Right lobe of liver (tissue), 6 donors: Measurements from ENCODE around the gene SLC38A8. TPM values are rescaled to one million over a fixed set of nuclear protein-coding genes. Genes with fewer than 3 reads are reported as not detected.
A peak's percentile ranks its signal among the peaks of the same experiment; 100 is the strongest.

Experiments
- ATAC-seq, 4 donors: fragments of 200-7000 bp; cut with Tn5 transposase; one replicate each; pipeline ENCODE4 v1.9.1; 2020; ENCODE audit warnings: mild to moderate bottlenecking in 4 of 4, moderate library complexity in 4 of 4
- DNase-seq, 3 donors: peaks; one replicate each; pipeline ENCODE4 v3.0.0-alpha.2; 2020
- H3K27ac ChIP-seq, 3 donors: fragments of 200-600 bp; one replicate each; pipeline ENCODE4 v1.8.0; 2022
- H3K27me3 ChIP-seq, 2 donors: fragments of 200-600 bp; one replicate each; pipeline ENCODE4 v1.8.0; 2022
- H3K36me3 ChIP-seq, 4 donors: fragments of 200-600 bp; sonication (generic) in 1 of 4; one replicate each; pipeline versions ENCODE4 v1.5.1 to v1.8.0; 2017 to 2022; ENCODE audit warnings: control low read depth in 1 of 4
- H3K4me1 ChIP-seq, 4 donors: fragments of 200-600 bp; sonication (generic) in 1 of 4; one replicate each; pipeline versions ENCODE4 v1.5.1 to v1.8.0; 2017 to 2022; ENCODE audit warnings: control low read depth in 1 of 4
- H3K4me3 ChIP-seq, 3 donors: fragments of 200-600 bp; one replicate each; pipeline ENCODE4 v1.8.0; 2022
- H3K9me3 ChIP-seq, 4 donors: fragments of 200-600 bp; sonication (generic) in 1 of 4; one replicate each; pipeline versions ENCODE4 v1.5.1 to v1.8.0; 2017 to 2022; ENCODE audit warnings: control low read depth in 1 of 4
- CTCF ChIP-seq, 4 donors: fragments of 200-600 bp in 3 of 4; fragments of 450-650 bp in 1 of 4; IDR thresholded peaks; one replicate each; pipeline versions ENCODE4 v1.5.1 to v1.8.0; 2016 to 2022; ENCODE audit warnings: antibody characterized with exemption in 4 of 4, mild to moderate bottlenecking in 2 of 4
- POLR2A ChIP-seq: fragments of 450-650 bp; IDR thresholded peaks from one replicate; pipeline ENCODE4 v1.6.1; 2017; ENCODE audit warnings: antibody characterized with exemption, mild to moderate bottlenecking
- WGBS: methylation state at CpG from one replicate; pipeline ENCODE4 v1.1.6; 2018; ENCODE audit warnings: low coverage, low lambda C conversion rate; ENCODE audit not compliant: insufficient coverage; ENCODE audit errors: missing lambda C conversion rate; 5-methylcytosine and 5-hydroxymethylcytosine counted together
- intact Hi-C, 2 donors: fragments of 100-400 bp; cut with DNase I; formaldehyde crosslinking; loops; one replicate each; pipeline versions ENCODE4 v1.11.2 to v1.14.1; 2022
- total RNA-seq, 6 experiments: library from RNA; depleted of rRNA in 2 of 6; stranded (reverse); fragments of >200 nt in 2 of 6; fragmentation: NEBNext Ultra II Directional in 3 of 6; extraction: Animal tissue kit (Norgen Biotek cat#: 25700) in 3 of 6; gene quantifications; one replicate each; pipeline versions ENCODE4 v1.1.0 to v1.2.4, GENCODE V29; 2016 to 2023
- donor health status: DM: no; HTN: yes; CAD: no.
- donor health status: DM: no; HTN: no; CAD: no.
- donor health status: DM: no; HTN: no; CAD: no.
- donor health status: DM: no; HTN: yes; CAD: no.
- donor health status: DM: no; HTN: yes; CAD: no.

SLC38A8 gene
- total RNA-seq, 6 experiments from 2014 or later = not detected

DNA sequence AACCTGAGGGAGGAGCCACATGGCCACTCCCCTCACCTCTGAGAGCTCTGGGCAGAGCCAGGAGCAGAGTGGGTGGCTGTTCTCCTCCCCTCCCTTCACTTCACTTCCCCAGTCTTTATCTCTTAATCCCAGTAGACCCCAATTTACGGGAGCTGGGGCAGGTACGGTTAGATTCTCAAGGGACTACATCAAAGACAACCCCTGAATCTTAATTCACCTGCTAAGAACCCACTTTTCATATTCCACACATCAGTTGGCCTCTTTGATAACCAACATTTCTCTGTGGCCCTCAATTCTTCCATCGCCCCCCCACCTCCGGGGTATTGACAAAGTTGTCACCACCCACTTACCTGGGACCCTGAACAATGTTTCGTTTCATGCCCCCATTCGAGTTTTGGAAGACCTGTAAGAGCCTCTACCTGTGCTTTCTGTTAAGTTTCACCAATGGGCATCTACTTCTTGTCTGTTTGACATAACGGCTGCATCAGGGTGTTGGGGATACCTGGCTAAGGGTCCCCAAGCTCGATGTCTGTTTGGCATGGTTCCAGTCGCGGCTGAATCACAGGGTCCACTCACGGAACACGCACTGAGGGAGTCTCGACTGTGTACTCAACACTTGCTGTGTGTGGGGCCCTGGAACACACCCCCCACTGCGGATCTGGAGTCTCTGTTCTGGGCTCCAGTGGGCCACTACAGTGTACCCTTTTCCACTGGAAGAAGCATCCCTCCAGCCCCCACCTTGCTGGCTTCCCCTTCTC lies 27.8 kb downstream of the SLC38A8 start:
- no peak for ATAC-seq
- Histone ChIP-seq H3K27me3 (no peaks in the 10 kb centered on the region), H3K4me1 (no peaks in the 10 kb centered on the region), H3K36me3 (no peaks in the 10 kb centered on the region), H3K27ac (no peak overlapping the region), H3K4me3 (no peak overlapping the region), H3K9me3 (no peaks in the 10 kb centered on the region)
- intact Hi-C loops = no loop called here
- no peak for DNase-seq
- 53% methylated on average over 7 of the region's 14 CpGs for WGBS
- no peak for TF ChIP-seq POLR2A
- no peak for TF ChIP-seq CTCF (IDR thresholded peaks at IDR 0.05)

DNA sequence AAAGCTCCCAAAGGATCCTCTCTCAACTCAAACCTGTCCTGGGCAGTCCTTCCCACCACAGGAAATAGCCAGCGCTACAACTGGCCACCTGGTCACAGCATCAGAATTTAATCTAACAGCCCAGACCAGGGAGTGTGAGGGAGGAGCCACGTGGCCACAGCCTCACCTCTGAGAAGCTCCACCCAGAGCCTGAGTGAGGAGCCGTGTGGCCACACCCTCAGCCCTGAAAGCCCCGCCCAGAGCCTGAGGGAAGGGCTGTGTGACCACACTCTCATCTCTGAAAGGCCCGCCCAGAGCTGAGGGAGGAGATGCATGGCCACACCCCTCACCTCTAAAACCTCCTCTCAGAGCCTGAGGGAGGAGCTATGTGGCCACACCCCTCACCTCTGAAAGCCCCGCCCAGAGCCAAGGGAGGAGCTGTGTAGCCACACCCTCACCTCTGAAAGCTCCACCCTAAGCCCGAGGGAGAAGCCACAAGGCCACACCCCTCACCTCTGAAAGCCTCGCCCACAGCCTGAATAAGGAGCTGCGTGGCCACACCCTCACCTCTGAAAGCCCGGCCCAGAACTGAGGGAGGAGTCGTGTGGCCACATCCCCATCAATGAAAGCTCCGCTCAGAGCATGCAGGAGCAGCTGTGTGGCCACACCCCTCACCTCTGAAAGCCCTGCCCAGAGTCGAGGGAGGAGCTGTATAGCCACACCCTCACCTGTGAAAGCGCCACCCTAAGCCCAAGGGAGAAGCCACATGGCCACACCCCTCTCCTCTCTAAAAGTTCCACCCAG lies 28.6 kb downstream of the SLC38A8 start:
- H3K36me3 ChIP-seq = no peaks in the 10 kb centered on the region
- TF ChIP-seq CTCF (IDR thresholded peaks at IDR 0.05) (no peak), POLR2A (no peak)
- H3K27ac ChIP-seq = no peak overlapping the region
- DNase-seq = peak in 2 of 3 donors; percentile 64 to 65
- no peaks in the 10 kb centered on the region for H3K4me1 ChIP-seq
- no peaks in the 10 kb centered on the region for H3K9me3 ChIP-seq
- no peaks in the 10 kb centered on the region for H3K27me3 ChIP-seq
- intact Hi-C loops = no loop called here
- peak; percentile 73 to 91 (median 84) for ATAC-seq
- whole genome bisulfite sequencing = 0% methylated on average over 2 of the region's 14 CpGs
- H3K4me3 ChIP-seq = no peak overlapping the region

- Histone ChIP-seq H3K9me3 (no peaks in the 10 kb centered on the region), H3K4me1 (no peaks in the 10 kb centered on the region), H3K36me3 (no peaks in the 10 kb centered on the region), H3K4me3 (no peak overlapping the region), H3K27ac (no peak overlapping the region), H3K27me3 (no peaks in the 10 kb centered on the region)
- no peak for DNase-seq
- intact Hi-C loops = no loop called here
- 38% methylated on average over 3 of the region's 6 CpGs for WGBS
- TF ChIP-seq POLR2A (no peak), CTCF (IDR thresholded peaks at IDR 0.05) (no peak)
- ATAC-seq = no peak
Observed at GRCh38 chr16:84009282-84009681, 33.3 kb downstream of the SLC38A8 start.

DNA sequence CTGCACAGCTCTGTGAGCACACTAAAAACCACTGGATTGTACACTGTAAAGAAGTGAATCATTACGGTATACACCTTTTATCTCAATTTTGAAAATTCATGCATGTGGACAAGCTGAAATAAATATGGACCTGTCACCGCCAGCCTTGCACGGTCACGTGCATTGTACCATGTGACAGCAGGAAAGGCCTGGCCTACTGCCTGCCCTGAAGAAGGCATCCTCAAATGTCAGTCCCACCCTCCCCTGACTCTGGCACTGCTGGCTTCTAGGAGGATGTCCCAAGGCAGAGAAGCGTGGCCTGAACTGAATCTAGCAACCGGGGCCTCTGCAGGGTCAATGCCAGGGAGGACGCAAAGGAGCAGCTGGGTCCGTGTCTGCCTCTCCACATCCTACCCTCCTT lies 34.6 kb downstream of the SLC38A8 start:
- Histone ChIP-seq H3K27ac (no peak overlapping the region), H3K9me3 (no peaks in the 10 kb centered on the region), H3K36me3 (peaks cover 0 to 1% (median 0%) of the 10 kb centered on the region in 4 donors), H3K4me3 (no peak overlapping the region), H3K27me3 (no peaks in the 10 kb centered on the region), H3K4me1 (no peaks in the 10 kb centered on the region)
- TF ChIP-seq POLR2A (no peak), CTCF (IDR thresholded peaks at IDR 0.05) (no peak)
- ATAC-seq (no peak), DNase-seq (no peak)
- WGBS = 51% methylated on average over 3 of the region's 8 CpGs
- intact Hi-C loops = no loop called here
